Astrocyte of the spinal cord (primary cell): ENCODE results near the gene ITPR2.

Source experiments
- DNase-seq: peaks from one replicate; pipeline ENCODE4 v3.0.0; 2011; ENCODE audit warnings: low read depth, low spot score
- H3K4me3 ChIP-seq: 2 replicates; pipeline ENCODE4 v1.5.1; 2011; ENCODE audit warnings: low read depth, mild to moderate bottlenecking, low read length, moderate library complexity
- CTCF ChIP-seq: IDR thresholded peaks from 2 replicates; pipeline ENCODE4 v1.5.1; 2012; ENCODE audit warnings: low read depth, mild to moderate bottlenecking, low read length, inconsistent platforms
- in situ Hi-C: cut with HindIII; loops from 2 replicates; pipeline ENCODE4 v1.10.0; 2017; ENCODE audit warnings: low sequenced_read_pairs

The ITPR2 gene

DNA sequence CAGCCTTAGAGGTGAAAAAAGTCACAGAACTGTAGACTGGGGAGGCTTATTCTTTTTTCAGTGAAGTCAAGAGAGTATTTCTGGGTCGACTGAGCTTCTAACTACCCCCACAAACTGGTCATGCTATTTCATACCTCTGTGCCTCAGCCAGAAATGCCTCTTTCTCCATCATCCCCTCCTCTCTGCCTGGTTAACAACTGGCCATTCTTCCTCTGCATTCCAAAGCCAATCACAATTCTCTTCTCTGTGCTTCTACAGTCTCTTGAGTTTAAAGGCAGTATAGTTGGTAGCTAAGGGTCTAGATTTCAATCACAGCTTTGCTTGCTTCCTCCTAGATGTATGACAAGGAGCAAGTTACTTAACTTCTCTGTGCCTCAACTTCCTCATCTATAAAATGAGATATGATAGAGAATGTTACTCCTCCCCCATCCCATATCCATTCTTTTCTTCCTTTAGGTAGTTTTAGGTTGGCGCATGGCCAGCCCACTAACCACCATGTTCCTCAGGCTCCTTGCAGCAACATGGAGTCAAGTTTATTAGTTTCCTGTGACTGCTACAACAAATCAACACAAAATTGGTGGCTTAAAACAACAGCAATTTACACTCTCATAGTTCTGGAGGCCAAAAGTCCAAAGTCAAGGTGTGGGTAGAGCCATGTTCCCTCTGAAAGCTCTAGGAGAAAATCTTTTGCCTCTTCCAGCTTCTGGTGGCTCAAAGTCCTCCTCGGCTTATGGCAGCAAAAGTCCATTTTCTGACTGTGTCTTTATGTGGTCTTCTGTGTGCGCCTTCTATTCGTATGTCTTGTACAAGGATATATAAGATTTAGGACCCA is 62.5 kb downstream of the ITPR2 start:
- in situ Hi-C loops, result no loop called here
- DNase-seq, result no peak
- TF ChIP-seq CTCF, result no peak
- H3K4me3 ChIP-seq, result no peak overlapping the region

GRCh38 chr12:26769611-26770010 is 63.4 kb downstream of the ITPR2 start:
- H3K4me3 ChIP-seq, result no peak overlapping the region
- in situ Hi-C loops, result no loop called here
- no peak for TF ChIP-seq CTCF
- no peak for DNase-seq

DNA sequence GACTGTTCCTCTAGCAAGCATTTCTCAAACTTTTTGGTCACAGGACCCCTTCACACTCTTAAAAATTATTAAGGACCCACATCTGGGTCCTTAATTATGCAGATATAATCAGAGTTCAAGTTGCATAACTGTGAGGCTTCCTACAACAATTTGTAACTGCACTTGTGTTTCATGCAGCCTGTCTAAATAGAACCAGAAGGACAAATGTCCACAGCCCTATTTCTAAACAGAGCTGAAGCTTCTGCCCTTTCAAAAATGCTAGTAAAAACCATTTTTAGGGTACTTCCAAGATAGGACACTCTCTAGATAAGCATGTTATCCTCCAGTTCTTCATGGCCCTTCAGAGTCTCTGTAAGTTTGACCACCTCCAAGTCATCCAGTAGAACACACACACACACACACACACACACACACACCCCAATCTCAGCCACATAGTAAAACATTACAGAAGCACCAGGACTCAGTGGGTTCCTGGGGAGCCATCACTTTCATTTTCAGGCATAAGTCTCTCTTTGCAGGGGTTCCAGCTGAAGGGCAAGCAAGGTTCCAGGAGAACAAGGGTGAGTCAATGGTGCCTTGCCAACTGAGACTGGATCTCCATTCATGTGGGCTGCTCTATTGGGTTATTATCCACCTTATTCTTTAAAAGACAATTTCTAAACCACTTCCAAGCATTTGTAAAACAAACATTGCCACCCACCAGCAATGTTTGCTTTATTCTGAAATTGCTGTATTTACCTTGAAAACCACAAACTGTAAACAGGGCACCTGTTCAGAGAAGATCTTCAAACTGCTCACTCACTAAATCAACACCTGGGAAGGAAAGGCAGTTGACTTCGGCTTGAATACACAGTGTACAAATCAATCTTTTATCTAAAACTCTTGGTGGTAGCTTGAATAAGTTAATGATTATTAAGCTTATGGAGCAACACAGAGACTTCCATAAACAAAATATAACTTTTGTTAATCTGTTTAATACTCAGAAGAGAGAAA is 64.1 kb downstream of the ITPR2 start:
- peak; percentile 28 for DNase-seq
- no peak overlapping the region for H3K4me3 ChIP-seq
- no peak for TF ChIP-seq CTCF
- in situ Hi-C loops, result no loop called here

DNA sequence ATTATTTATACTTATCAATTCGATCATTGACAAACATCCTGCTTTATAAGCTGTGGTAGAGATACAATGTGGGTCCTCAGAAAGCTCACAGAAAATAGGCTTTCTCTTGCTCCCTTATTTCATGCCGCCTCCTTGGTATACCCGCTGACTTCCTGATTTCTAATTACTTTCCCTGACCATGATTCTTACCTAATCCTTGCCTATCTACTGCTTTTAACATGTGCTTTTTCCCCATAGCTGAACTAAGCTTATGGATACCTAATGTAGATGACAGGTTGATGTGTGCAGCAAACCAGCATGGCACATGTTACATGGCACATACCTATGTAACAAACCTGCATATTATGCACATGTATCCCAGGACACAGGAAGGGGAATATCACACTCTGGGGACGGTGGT is 65.1 kb downstream of the ITPR2 start:
- H3K4me3 ChIP-seq, result no peak overlapping the region
- no peak for TF ChIP-seq CTCF
- no peak for DNase-seq
- in situ Hi-C loops, result no loop called here

DNA sequence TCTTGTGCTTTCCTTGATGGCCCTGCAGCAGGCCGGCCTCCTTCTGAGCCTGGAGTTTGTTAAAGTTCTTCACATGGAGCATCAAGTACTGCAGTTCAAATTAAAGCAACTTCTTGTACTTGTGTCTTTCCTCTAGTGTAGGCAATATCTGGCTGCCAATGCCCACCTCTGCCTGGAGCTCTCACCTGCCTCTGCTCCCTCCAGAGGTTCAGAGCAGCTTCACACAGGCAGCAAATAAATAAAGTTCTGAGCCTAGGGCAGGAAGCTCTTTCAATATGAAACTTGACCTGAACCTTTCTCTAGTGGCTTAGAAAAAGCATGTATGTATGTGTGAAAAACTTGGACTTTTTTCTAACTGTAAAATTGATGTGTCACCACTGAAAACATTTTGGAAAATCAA is 65.9 kb downstream of the ITPR2 start:
- no peak overlapping the region for H3K4me3 ChIP-seq
- no peak for DNase-seq
- no peak for TF ChIP-seq CTCF
- in situ Hi-C loops, result no loop called here

DNA sequence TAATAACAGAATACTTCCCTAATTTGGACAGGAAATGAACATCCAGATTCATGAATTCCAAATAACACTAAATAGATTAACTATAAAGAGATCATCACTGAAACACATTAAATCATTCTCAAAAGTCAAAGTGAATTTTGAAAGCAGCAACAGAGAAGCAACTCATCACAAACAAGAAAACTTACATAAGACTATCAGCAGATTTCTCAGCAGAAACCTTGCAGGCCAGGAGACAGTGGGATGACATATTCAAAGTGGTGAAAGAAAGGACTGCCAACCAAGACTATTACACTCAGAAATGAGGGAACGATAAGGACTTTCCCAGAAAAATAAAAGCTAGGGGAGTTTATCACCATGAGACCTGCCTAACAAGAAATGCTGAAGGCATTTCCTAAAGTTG is 70.8 kb downstream of the ITPR2 start:
- TF ChIP-seq CTCF, result no peak
- DNase-seq, result no peak
- in situ Hi-C loops, result no loop called here
- no peak overlapping the region for H3K4me3 ChIP-seq
